GM18907 (cell line): ENCODE measurements around the gene TSPAN31.
A peak's percentile ranks its signal among the peaks of the same experiment; 100 is the strongest.

ENCODE experiments used
- ATAC-seq: cut with Tn5 transposase; IDR thresholded peaks from one replicate; pipeline ENCODE4 v1.9.1; 2021; ENCODE audit warnings: mild to moderate bottlenecking, moderate library complexity; ENCODE audit not compliant: unreplicated experiment

The TSPAN31 gene

GRCh38 chr12:57735198-57735855, 9.5 kb upstream of the TSPAN31 start:
- ATAC-seq: no peak

GRCh38 chr12:57735952-57736740, 8.7 kb upstream of the TSPAN31 start:
- no peak for ATAC-seq

- no peak for ATAC-seq
Observed at GRCh38 chr12:57736741-57737466, 7.9 kb upstream of the TSPAN31 start.

- ATAC-seq: no peak
Observed at GRCh38 chr12:57737467-57738460, 7.1 kb upstream of the TSPAN31 start.

- ATAC-seq: no peak
Observed at GRCh38 chr12:57738661-57739237, 6.1 kb upstream of the TSPAN31 start, which contains the start of gene AGAP2. AGAP2 (minus strand) TSS chr12:57738742; CDS start chr12:57738246, 496 bp downstream.

- ATAC-seq: no peak
Observed at GRCh38 chr12:57739387-57739786, 5.5 kb upstream of the TSPAN31 start.

- no peak for ATAC-seq
Observed at GRCh38 chr12:57739914-57740538, 4.8 kb upstream of the TSPAN31 start.

- peak; percentile 60 for ATAC-seq
Observed at GRCh38 chr12:57740656-57741412, 4.0 kb upstream of the TSPAN31 start.

- ATAC-seq: no peak
Observed at GRCh38 chr12:57741413-57741789, 3.4 kb upstream of the TSPAN31 start.

- ATAC-seq: peak; percentile 64
Observed at GRCh38 chr12:57741844-57742738, 2.7 kb upstream of the TSPAN31 start.

GRCh38 chr12:57743769-57744168, 1.1 kb upstream of the TSPAN31 start:
- no peak for ATAC-seq

GRCh38 chr12:57744194-57744776, 554 bp upstream of the TSPAN31 start:
- peak; percentile 33 for ATAC-seq

- no peak for ATAC-seq
Observed at GRCh38 chr12:57745485-57745881, 644 bp downstream of the TSPAN31 start.

GRCh38 chr12:57746025-57746424, 1.2 kb downstream of the TSPAN31 start:
- no peak for ATAC-seq

- no peak for ATAC-seq
Observed at GRCh38 chr12:57749061-57749460, 4.2 kb downstream of the TSPAN31 start.

GRCh38 chr12:57750561-57751431, 6.0 kb downstream of the TSPAN31 start:
- ATAC-seq: no peak

GRCh38 chr12:57751432-57751787, 6.6 kb downstream of the TSPAN31 start:
- ATAC-seq: no peak
